Gastroesophageal sphincter (tissue), 4 donors: ENCODE measurements around the gene GRM7. TPM values are rescaled to one million over a fixed set of nuclear protein-coding genes. Genes with fewer than 3 reads are reported as not detected.

ENCODE experiments used
- ATAC-seq: fragments of 150-250 bp; one replicate; pipeline ENCODE4 v1.9.1; 2016; ENCODE audit warnings: mild to moderate bottlenecking, moderate library complexity
- H3K27ac ChIP-seq, 4 donors: fragments of 200-600 bp; sonication (generic) in 3 of 4; 1 replicate in 3 of 4; 2 replicates in 1 of 4; pipeline ENCODE4 v1.5.1; 2016 to 2019
- H3K27me3 ChIP-seq: fragments of 200-600 bp; sonication (generic); one replicate; pipeline ENCODE4 v1.5.1; 2019
- H3K36me3 ChIP-seq, 2 donors: fragments of 200-600 bp; sonication (generic); one replicate each; pipeline ENCODE4 v1.5.1; 2019; ENCODE audit warnings: control low read depth in 1 of 2
- H3K4me1 ChIP-seq, 3 donors: fragments of 200-600 bp; sonication (generic); 1 replicate in 2 of 3; 2 replicates in 1 of 3; pipeline ENCODE4 v1.5.1; 2016 to 2019; ENCODE audit warnings: control low read depth in 2 of 3
- H3K4me3 ChIP-seq, 2 donors: fragments of 200-600 bp; sonication (generic); one replicate each; pipeline ENCODE4 v1.5.1; 2019; ENCODE audit warnings: mild to moderate bottlenecking in 1 of 2, moderate library complexity in 1 of 2
- H3K9me3 ChIP-seq, 3 donors: fragments of 200-600 bp; sonication (generic); one replicate each; pipeline ENCODE4 v1.5.1; 2017 to 2019; ENCODE audit warnings: control low read depth in 2 of 3
- EP300 ChIP-seq: sonication (generic); formaldehyde crosslinking; IDR thresholded peaks from one replicate; pipeline ENCODE4 v1.6.1; 2017; ENCODE audit warnings: antibody characterized with exemption, mild to moderate bottlenecking
- POLR2A ChIP-seq, 2 donors: fragments of 450-650 bp; IDR thresholded peaks; one replicate each; pipeline ENCODE4 v1.6.1; 2017; ENCODE audit warnings: antibody characterized with exemption in 2 of 2, mild to moderate bottlenecking in 2 of 2, moderate library complexity in 1 of 2
- POLR2AphosphoS5 ChIP-seq: sonication (generic); formaldehyde crosslinking; IDR thresholded peaks from one replicate; pipeline ENCODE4 v1.6.1; 2017; ENCODE audit warnings: antibody characterized with exemption
- WGBS, 2 donors: methylation state at CpG; one replicate each; pipeline ENCODE4 v1.1.5; 2018; ENCODE audit warnings: low coverage in 1 of 2; 5-methylcytosine and 5-hydroxymethylcytosine counted together
- total RNA-seq, 4 donors: library from RNA; depleted of rRNA; stranded (reverse); fragments of >200 nt; gene quantifications; one replicate each; pipeline ENCODE4 v1.1.0, GENCODE V29; 2016
- TF ChIP-seq, protein P1 (sequence below), 4 experiments: fragments of 200-600 bp in 2 of 4; fragments of 450-650 bp in 2 of 4; sonication (generic) in 1 of 4; IDR thresholded peaks; one replicate each; pipeline ENCODE4 v1.5.1; 2017 to 2019; ENCODE audit warnings: antibody characterized with exemption in 4 of 4, mild to moderate bottlenecking in 2 of 4, moderate library complexity in 2 of 4

The GRM7 gene
- total RNA-seq, 4 donors from 2014 or later: 0.40 to 7.6 TPM; not detected in 2

- Histone ChIP-seq H3K27me3 (no peaks in the 10 kb centered on the region), H3K36me3 (no peaks in the 10 kb centered on the region)
- 64 to 74% methylated on average over 7 of the region's 7 CpGs for WGBS, 2 donors
Measured at GRCh38 chr3:7371693-7372572, 511.0 kb downstream of the GRM7 start.

DNA sequence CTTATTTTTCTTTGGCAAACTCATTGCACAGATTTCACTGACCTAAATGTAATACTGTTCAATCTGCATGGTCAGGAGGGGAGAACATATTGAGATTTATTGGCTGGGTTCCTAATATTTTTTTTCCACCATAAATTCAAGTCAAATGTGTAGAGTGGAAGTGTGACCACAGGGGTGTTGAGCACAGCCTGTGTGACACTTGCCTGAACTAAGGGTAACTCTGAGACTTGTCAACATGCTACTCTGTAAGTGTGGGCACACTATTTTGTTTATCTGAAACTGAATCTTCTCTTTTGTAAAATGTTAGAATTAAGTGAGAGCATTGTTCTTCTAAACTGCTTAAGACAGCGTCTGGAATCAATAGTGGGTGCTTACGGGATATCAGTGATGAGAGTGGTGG is 516.2 kb downstream of the GRM7 start:
- no peak for TF ChIP-seq EP300
- no peak for TF ChIP-seq POLR2AphosphoS5
- TF ChIP-seq, protein P1, sequence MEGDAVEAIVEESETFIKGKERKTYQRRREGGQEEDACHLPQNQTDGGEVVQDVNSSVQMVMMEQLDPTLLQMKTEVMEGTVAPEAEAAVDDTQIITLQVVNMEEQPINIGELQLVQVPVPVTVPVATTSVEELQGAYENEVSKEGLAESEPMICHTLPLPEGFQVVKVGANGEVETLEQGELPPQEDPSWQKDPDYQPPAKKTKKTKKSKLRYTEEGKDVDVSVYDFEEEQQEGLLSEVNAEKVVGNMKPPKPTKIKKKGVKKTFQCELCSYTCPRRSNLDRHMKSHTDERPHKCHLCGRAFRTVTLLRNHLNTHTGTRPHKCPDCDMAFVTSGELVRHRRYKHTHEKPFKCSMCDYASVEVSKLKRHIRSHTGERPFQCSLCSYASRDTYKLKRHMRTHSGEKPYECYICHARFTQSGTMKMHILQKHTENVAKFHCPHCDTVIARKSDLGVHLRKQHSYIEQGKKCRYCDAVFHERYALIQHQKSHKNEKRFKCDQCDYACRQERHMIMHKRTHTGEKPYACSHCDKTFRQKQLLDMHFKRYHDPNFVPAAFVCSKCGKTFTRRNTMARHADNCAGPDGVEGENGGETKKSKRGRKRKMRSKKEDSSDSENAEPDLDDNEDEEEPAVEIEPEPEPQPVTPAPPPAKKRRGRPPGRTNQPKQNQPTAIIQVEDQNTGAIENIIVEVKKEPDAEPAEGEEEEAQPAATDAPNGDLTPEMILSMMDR (IDR thresholded peaks at IDR 0.05): no peak
- no peak for TF ChIP-seq POLR2A (IDR thresholded peaks at IDR 0.05)
- WGBS, 2 donors: 89 to 100% methylated on average over 2 of the region's 2 CpGs
- Histone ChIP-seq H3K4me1 (peaks cover 0 to 12% (median 7%) of the 10 kb centered on the region in 3 donors), H3K36me3 (no peaks in the 10 kb centered on the region), H3K27me3 (no peaks in the 10 kb centered on the region), H3K4me3 (no peak overlapping the region), H3K27ac (no peak overlapping the region), H3K9me3 (no peaks in the 10 kb centered on the region)
- ATAC-seq: no peak

More at GRCh38 chr3:7371693-7372572, 511.0 kb downstream of the GRM7 start:
- ATAC-seq: no peak
- Histone ChIP-seq H3K9me3 (no peaks in the 10 kb centered on the region), H3K4me3 (no peak overlapping the region), H3K27ac (no peak overlapping the region), H3K4me1 (no peaks in the 10 kb centered on the region)
- no peak for TF ChIP-seq EP300
- TF ChIP-seq, protein P1 (IDR thresholded peaks at IDR 0.05): no peak
- TF ChIP-seq POLR2AphosphoS5: no peak
- no peak for TF ChIP-seq POLR2A (IDR thresholded peaks at IDR 0.05)

DNA sequence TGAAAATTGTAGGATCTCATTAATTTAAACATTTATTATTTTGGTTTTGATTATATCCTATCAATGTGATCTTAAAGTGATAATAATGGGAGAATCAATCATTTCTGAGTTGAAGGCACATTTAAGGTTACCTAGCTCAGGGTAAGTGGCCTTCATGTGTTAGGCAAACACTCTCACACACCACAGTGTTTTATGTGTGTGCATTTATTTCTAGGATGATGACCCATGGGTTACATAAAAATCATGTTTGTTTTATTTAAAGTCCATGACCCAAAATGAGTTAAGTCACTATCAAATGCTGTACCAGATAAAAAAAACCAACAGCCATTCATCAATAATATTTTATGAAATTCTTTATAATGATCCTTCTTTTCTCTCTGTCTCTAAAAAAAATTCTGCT is 520.8 kb downstream of the GRM7 start:
- Histone ChIP-seq H3K27ac (peak overlapping the region in 3 of 4 donors; percentile 45 to 65 (median 63)), H3K4me1 (peaks cover 0 to 27% (median 12%) of the 10 kb centered on the region in 3 donors), H3K36me3 (no peaks in the 10 kb centered on the region), H3K4me3 (no peak overlapping the region), H3K9me3 (no peaks in the 10 kb centered on the region), H3K27me3 (no peaks in the 10 kb centered on the region)
- no peak for ATAC-seq
- TF ChIP-seq EP300 (no peak), POLR2AphosphoS5 (no peak), POLR2A (IDR thresholded peaks at IDR 0.05) (no peak)
- TF ChIP-seq, protein P1 (IDR thresholded peaks at IDR 0.05): no peak

GRCh38 chr3:7382293-7383010 is 521.5 kb downstream of the GRM7 start:
- peak overlapping the region in 1 of 2 donors; percentile 12 for H3K4me3 ChIP-seq
- H3K27ac ChIP-seq: peak overlapping the region; percentile 59 to 65 (median 64)
- no peaks in the 10 kb centered on the region for H3K36me3 ChIP-seq
- H3K4me1 ChIP-seq: peaks cover 0 to 27% (median 12%) of the 10 kb centered on the region in 3 donors
- H3K9me3 ChIP-seq: no peaks in the 10 kb centered on the region
- 15 to 17% methylated on average over 2 of the region's 2 CpGs for WGBS, 2 donors
- TF ChIP-seq POLR2A (IDR thresholded peaks at IDR 0.05) (no peak), EP300 (no peak), POLR2AphosphoS5 (peak; percentile 65)
- TF ChIP-seq, protein P1 (IDR thresholded peaks at IDR 0.05): no peak
- no peaks in the 10 kb centered on the region for H3K27me3 ChIP-seq
- peak; percentile 89 for ATAC-seq
